HepG2 (cell line): ENCODE measurements around the gene PDE8B. TPM values are rescaled to one million over a fixed set of nuclear protein-coding genes. Genes with fewer than 3 reads are reported as not detected.

ENCODE experiments used
- ATAC-seq: fragments of 200-7000 bp; cut with Tn5 transposase; 3 replicates; pipeline ENCODE4 v1.9.1; 2020; ENCODE audit warnings: mild to moderate bottlenecking, moderate library complexity
- BruUV-seq: library from RNA; stranded (reverse); fragments of 400-500 nt; replicated peaks from 2 replicates; lab custom pipeline; 2021; lab: Mats Ljungman, UMichigan
- CTCF ChIA-PET: fragments of 300-600 bp; formaldehyde crosslinking; extraction: SDS; loops from one replicate; lab custom pipeline; 2021; ENCODE audit warnings: low total read pairs, inconsistent platforms, low intra/inter-chr PET ratio; lab: Yijun Ruan, JAX
- POLR2A ChIA-PET: fragments of 350-600 bp; sonication (Branson Sonifier 250); formaldehyde crosslinking; loops from one replicate; lab custom pipeline; 2020; ENCODE audit warnings: antibody characterized with exemption, inconsistent platforms; lab: Yijun Ruan, JAX
- DNase-seq: peaks from one replicate; pipeline ENCODE4 v3.0.0-alpha.2; 2015; ENCODE audit warnings: low spot score
- FAIRE-seq: peaks from 3 replicates; lab custom pipeline; 2011; peaks lifted over from hg19 to GRCh38; lab: Jason Lieb, UNC
- H2AFZ ChIP-seq: one replicate; pipeline ENCODE4 v1.6.1; 2011; ENCODE audit warnings: low read length, inconsistent platforms
- H3K27ac ChIP-seq: fragments of 300-600 bp; 3 replicates; pipeline ENCODE4 v1.8.0; 2011; ENCODE audit warnings: mixed run types, mild to moderate bottlenecking, mixed read lengths, low read length, inconsistent platforms; ENCODE audit not compliant: insufficient read depth; ENCODE audit errors: extremely low read length
- H3K27me3 ChIP-seq, 2 experiments: fragments of 200-600 bp in 1 of 2; 2 replicates in 1 of 2; 3 replicates in 1 of 2; pipeline versions ENCODE4 v1.6.0 to v1.8.0; 2011; ENCODE audit warnings: low read length in 2 of 2, mild to moderate bottlenecking in 2 of 2, moderate library complexity in 2 of 2, inconsistent platforms in 1 of 2; ENCODE audit not compliant: insufficient read depth in 2 of 2, control insufficient read depth in 1 of 2
- H3K36me3 ChIP-seq, 2 experiments: fragments of 200-600 bp in 1 of 2; replicated peaks in 1 of 2; 2 replicates in 1 of 2; 3 replicates in 1 of 2; pipeline versions ENCODE4 v1.5.1 to v1.8.0; 2011; ENCODE audit warnings: low read length in 2 of 2, inconsistent platforms in 1 of 2; ENCODE audit not compliant: insufficient read depth in 2 of 2, control insufficient read depth in 1 of 2
- H3K4me1 ChIP-seq: 2 replicates; pipeline ENCODE4 v1.5.1; 2012; ENCODE audit warnings: low read length, inconsistent platforms; ENCODE audit not compliant: insufficient read depth
- H3K4me2 ChIP-seq: 2 replicates; pipeline ENCODE4 v1.6.0; 2011; ENCODE audit warnings: low read depth, low read length, inconsistent platforms
- H3K4me3 ChIP-seq, 3 experiments: fragments of 200-600 bp in 1 of 3; sonication (generic), shearing (Covaris generic) in 1 of 3; replicated peaks in 1 of 3; 2 replicates each; pipeline ENCODE4 v1.5.1; 2011 to 2016; ENCODE audit warnings: low read length in 3 of 3, inconsistent platforms in 2 of 3, low read depth in 2 of 3, mild to moderate bottlenecking in 2 of 3, control low read depth in 1 of 3, mixed read lengths in 1 of 3; ENCODE audit not compliant: insufficient read depth in 1 of 3
- H3K79me2 ChIP-seq: one replicate; pipeline ENCODE4 v1.6.1; 2011; ENCODE audit warnings: low read length, inconsistent platforms; ENCODE audit not compliant: insufficient read depth
- H3K9ac ChIP-seq: 2 replicates; pipeline ENCODE4 v1.6.0; 2011; ENCODE audit warnings: mild to moderate bottlenecking, low read depth, low read length, inconsistent platforms; ENCODE audit not compliant: insufficient read depth
- H3K9me3 ChIP-seq: 2 replicates; pipeline ENCODE4 v1.5.1; 2012; ENCODE audit warnings: mild to moderate bottlenecking, low read length
- H4K20me1 ChIP-seq: 2 replicates; pipeline ENCODE4 v1.6.0; 2011; ENCODE audit warnings: inconsistent platforms, mild to moderate bottlenecking, low read length, moderate library complexity; ENCODE audit not compliant: insufficient read depth
- BRD4 ChIP-seq: sonication (generic); formaldehyde crosslinking; IDR thresholded peaks from 2 replicates; pipeline ENCODE4 v1.4.0; 2020; ENCODE audit warnings: missing genetic modification reagents
- ISL2 ChIP-seq: sonication (generic); formaldehyde crosslinking; IDR thresholded peaks from 2 replicates; pipeline ENCODE4 v1.5.0; 2020; ENCODE audit warnings: missing genetic modification reagents
- MBNL3 ChIP-seq: fragments of 250-450 bp; sonication (Bioruptor Pico); conservative IDR thresholded peaks from 2 replicates; pipeline ENCODE4 v1.8.0; 2022; ENCODE audit warnings: mild to moderate bottlenecking, inconsistent platforms
- MIER2 ChIP-seq: IDR thresholded peaks from 2 replicates; pipeline ENCODE4 v1.6.1; 2016; ENCODE audit warnings: missing biosample characterization, missing genetic modification reagents
- MXI1 ChIP-seq: IDR thresholded peaks from 3 replicates; pipeline ENCODE4 v1.6.1; 2012; ENCODE audit warnings: low read depth, low read length, inconsistent platforms, borderline replicate concordance
- PTBP1 ChIP-seq: fragments of 200-400 bp; formaldehyde crosslinking; IDR thresholded peaks from 2 replicates; pipeline ENCODE4 v1.6.1; 2018; ENCODE audit warnings: low read length, low read depth; ENCODE audit not compliant: poor library complexity, severe bottlenecking
- RBAK ChIP-seq: sonication (generic); formaldehyde crosslinking; IDR thresholded peaks from 2 replicates; pipeline ENCODE4 v1.5.1; 2020; ENCODE audit warnings: mild to moderate bottlenecking, missing genetic modification reagents
- RELA ChIP-seq: sonication (generic); formaldehyde crosslinking; IDR thresholded peaks from 2 replicates; pipeline ENCODE4 v1.4.0; 2020; ENCODE audit warnings: missing genetic modification reagents
- TEAD3 ChIP-seq: optimal IDR thresholded peaks from 2 replicates; pipeline ENCODE3; 2016; ENCODE audit warnings: borderline replicate concordance
- ZFP37 ChIP-seq: sonication (generic); formaldehyde crosslinking; IDR thresholded peaks from 2 replicates; pipeline ENCODE4 v1.4.0; 2020; ENCODE audit warnings: missing genetic modification reagents, borderline replicate concordance
- ZNF10 ChIP-seq: sonication (generic); formaldehyde crosslinking; IDR thresholded peaks from 2 replicates; pipeline ENCODE4 v1.4.0; 2020; ENCODE audit warnings: mild to moderate bottlenecking, low read depth, missing genetic modification reagents, borderline replicate concordance
- ZNF543 ChIP-seq: sonication (generic); formaldehyde crosslinking; IDR thresholded peaks from 2 replicates; pipeline ENCODE4 v1.4.0; 2020; ENCODE audit warnings: mild to moderate bottlenecking, missing genetic modification reagents
- ZNF598 ChIP-seq: sonication (generic); formaldehyde crosslinking; IDR thresholded peaks from 2 replicates; pipeline ENCODE4 v1.5.1; 2020; ENCODE audit warnings: mild to moderate bottlenecking, missing genetic modification reagents, borderline replicate concordance
- ZNF891 ChIP-seq: sonication (generic); formaldehyde crosslinking; IDR thresholded peaks from 2 replicates; pipeline ENCODE4 v1.5.0; 2020; ENCODE audit warnings: mild to moderate bottlenecking, missing genetic modification reagents
- WGBS: methylation state at CpG from one replicate; pipeline ENCODE4 v1.1.6; 2017; ENCODE audit warnings: low lambda C conversion rate; 5-methylcytosine and 5-hydroxymethylcytosine counted together
- in situ Hi-C: cut with HindIII; loops from 2 replicates; pipeline ENCODE4 v1.10.0; 2017; ENCODE audit warnings: low pct_unique_long_range_greater_than_20kb; ENCODE audit not compliant: extremely low pct_ligation_motif_present
- intact Hi-C: fragments of 100-400 bp; cut with micrococcal nuclease; formaldehyde crosslinking; loops from one replicate; pipeline ENCODE4 v1.10.0; 2022; ENCODE audit not compliant: unreplicated experiment
- polyA plus RNA-seq, 8 experiments: library from polyadenylated mRNA; depleted of rRNA in 3 of 8; stranded (reverse) in 7 of 8; unstranded in 1 of 8; fragments of >200 nt; fragmentation: Illumina TruSeq in 4 of 8; extraction: Trizol in 4 of 8; gene quantifications; 2 replicates each; pipeline versions ENCODE4 v1.2.1 to v1.2.3, GENCODE V29; 2011 to 2016; ENCODE audit warnings: low read depth in 4 of 8, missing spikeins in 1 of 8, mixed read lengths in 1 of 8; ENCODE audit not compliant: insufficient read depth in 1 of 8
- total RNA-seq, 5 experiments: library from RNA; depleted of rRNA; stranded (reverse); fragments of >200 nt; fragmentation: Illumina TruSeq; extraction: Trizol; gene quantifications; 2 replicates each; pipeline ENCODE4 v1.2.3, GENCODE V29; 2016; ENCODE audit warnings: low read depth in 1 of 5
- TF ChIP-seq, protein P1 (sequence below): sonication (generic); formaldehyde crosslinking; IDR thresholded peaks from 2 replicates; pipeline ENCODE4 v1.4.0; 2020; ENCODE audit warnings: mild to moderate bottlenecking, missing genetic modification reagents, borderline replicate concordance
- TF ChIP-seq, protein P2 (sequence below): sonication (generic); formaldehyde crosslinking; IDR thresholded peaks from 2 replicates; pipeline ENCODE4 v1.5.0; 2020; ENCODE audit warnings: mild to moderate bottlenecking, missing genetic modification reagents

The PDE8B gene
- total and polyA plus RNA-seq, 2 of the 13 experiments (the other 11 are each of a cell fraction or from before 2014, with no cell fraction given), result 0.07 TPM; not detected in 1

DNA sequence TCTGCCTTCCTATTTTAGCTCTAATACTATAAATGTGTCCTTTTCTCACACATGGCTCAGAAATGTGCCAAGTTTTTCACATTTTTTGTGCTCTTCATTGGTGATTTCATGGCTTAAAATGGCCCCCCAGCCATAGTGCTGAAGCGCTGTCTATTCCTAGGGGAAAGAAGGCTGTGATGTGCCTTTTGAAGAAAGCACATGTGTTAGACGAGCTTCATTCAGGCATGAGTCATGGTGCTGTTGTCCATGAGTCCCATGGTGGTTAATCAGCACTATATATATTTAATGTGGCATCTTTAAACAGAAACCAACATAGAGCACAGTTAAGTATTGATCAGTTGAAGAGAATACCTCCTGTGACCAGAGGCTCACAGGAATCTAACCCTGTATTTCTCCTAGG is 55.8 kb downstream of the PDE8B start:
- in situ Hi-C loops, result no loop called here
- ATAC-seq (no peak), DNase-seq (no peak), FAIRE-seq (no peak)
- Histone ChIP-seq H4K20me1 (no peaks in the 10 kb centered on the region), H3K4me3 (no peak overlapping the region), H3K4me2 (no peak overlapping the region), H3K36me3 (no peaks in the 10 kb centered on the region), H3K27ac (no peak overlapping the region), H2AFZ (no peak overlapping the region), H3K79me2 (no peaks in the 10 kb centered on the region), H3K9me3 (no peaks in the 10 kb centered on the region), H3K4me1 (no peaks in the 10 kb centered on the region), H3K9ac (no peak overlapping the region), H3K27me3 (no peaks in the 10 kb centered on the region)
- POLR2A ChIA-PET, result no interaction called here
- no TSS peak for BruUV-seq
- intact Hi-C loops, result no loop called here
- TF ChIP-seq MIER2 (CRISPR knock-in tag) (no peak), ZNF891 (CRISPR knock-in tag) (no peak), PTBP1 (no peak), RELA (CRISPR knock-in tag) (no peak), ZNF598 (CRISPR knock-in tag) (no peak), BRD4 (no peak), ISL2 (CRISPR knock-in tag) (no peak), ZFP37 (no peak), TEAD3 (CRISPR knock-in tag) (no peak), MBNL3 (CRISPR knock-in tag) (no peak), ZNF543 (no peak), MXI1 (no peak), RBAK (CRISPR knock-in tag) (no peak), ZNF10 (CRISPR knock-in tag) (no peak)
- TF ChIP-seq, protein P1, sequence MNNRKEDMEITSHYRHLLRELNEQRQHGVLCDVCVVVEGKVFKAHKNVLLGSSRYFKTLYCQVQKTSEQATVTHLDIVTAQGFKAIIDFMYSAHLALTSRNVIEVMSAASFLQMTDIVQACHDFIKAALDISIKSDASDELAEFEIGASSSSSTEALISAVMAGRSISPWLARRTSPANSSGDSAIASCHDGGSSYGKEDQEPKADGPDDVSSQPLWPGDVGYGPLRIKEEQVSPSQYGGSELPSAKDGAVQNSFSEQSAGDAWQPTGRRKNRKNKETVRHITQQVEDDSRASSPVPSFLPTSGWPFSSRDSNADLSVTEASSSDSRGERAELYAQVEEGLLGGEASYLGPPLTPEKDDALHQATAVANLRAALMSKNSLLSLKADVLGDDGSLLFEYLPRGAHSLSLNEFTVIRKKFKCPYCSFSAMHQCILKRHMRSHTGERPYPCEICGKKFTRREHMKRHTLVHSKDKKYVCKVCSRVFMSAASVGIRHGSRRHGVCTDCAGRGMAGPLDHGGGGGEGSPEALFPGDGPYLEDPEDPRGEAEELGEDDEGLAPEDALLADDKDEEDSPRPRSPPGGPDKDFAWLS, result no peak
- TF ChIP-seq, protein P2, sequence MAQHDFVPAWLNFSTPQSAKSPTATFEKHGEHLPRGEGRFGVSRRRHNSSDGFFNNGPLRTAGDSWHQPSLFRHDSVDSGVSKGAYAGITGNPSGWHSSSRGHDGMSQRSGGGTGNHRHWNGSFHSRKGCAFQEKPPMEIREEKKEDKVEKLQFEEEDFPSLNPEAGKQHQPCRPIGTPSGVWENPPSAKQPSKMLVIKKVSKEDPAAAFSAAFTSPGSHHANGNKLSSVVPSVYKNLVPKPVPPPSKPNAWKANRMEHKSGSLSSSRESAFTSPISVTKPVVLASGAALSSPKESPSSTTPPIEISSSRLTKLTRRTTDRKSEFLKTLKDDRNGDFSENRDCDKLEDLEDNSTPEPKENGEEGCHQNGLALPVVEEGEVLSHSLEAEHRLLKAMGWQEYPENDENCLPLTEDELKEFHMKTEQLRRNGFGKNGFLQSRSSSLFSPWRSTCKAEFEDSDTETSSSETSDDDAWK (CRISPR knock-in tag), result no peak
- CTCF ChIA-PET, result no interaction called here
- 50% methylated on average over 2 of the region's 2 CpGs for WGBS
